ENCODE measurements around the gene ZNF195.

ZNF195 gene

DNA sequence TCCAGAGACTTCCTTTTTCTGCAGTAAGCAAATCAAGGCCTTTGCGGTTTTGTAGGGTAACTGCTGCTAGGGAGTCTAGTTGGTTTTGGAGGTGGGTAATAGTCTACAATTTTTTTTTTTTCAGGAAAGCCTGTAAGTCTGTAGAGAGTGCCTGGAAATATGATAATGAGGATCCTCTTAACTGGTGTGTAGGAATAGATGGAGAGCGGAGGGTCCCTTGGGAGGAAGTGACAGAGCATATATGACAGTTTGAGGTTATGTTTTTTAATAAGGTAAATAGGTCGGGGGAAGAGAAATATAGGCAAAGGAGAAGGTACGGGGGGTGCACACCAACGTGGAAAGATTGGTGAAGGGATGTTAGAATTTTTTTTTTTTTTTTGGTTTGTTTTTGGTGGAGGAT lies 25.9 kb downstream of the ZNF195 start:
- no peak overlapping the region for H3K27ac Mint-ChIP-seq
- peaks cover 5% of the 10 kb centered on the region for H3K27me3 Mint-ChIP-seq (ENCODE audit: low read depth, poor library complexity)
- H3K36me3 Mint-ChIP-seq (ENCODE audit: low read depth), result peaks cover 15% of the 10 kb centered on the region
- H3K4me1 Mint-ChIP-seq, result no peaks in the 10 kb centered on the region
- peaks cover 21% of the 10 kb centered on the region for H3K9me3 Mint-ChIP-seq
- H3K4me3 Mint-ChIP-seq, result no peak overlapping the region
- TF ChIP-seq, protein P1, sequence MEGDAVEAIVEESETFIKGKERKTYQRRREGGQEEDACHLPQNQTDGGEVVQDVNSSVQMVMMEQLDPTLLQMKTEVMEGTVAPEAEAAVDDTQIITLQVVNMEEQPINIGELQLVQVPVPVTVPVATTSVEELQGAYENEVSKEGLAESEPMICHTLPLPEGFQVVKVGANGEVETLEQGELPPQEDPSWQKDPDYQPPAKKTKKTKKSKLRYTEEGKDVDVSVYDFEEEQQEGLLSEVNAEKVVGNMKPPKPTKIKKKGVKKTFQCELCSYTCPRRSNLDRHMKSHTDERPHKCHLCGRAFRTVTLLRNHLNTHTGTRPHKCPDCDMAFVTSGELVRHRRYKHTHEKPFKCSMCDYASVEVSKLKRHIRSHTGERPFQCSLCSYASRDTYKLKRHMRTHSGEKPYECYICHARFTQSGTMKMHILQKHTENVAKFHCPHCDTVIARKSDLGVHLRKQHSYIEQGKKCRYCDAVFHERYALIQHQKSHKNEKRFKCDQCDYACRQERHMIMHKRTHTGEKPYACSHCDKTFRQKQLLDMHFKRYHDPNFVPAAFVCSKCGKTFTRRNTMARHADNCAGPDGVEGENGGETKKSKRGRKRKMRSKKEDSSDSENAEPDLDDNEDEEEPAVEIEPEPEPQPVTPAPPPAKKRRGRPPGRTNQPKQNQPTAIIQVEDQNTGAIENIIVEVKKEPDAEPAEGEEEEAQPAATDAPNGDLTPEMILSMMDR (IDR thresholded peaks at IDR 0.05), result no peak
- no peak for DNase-seq

DNA sequence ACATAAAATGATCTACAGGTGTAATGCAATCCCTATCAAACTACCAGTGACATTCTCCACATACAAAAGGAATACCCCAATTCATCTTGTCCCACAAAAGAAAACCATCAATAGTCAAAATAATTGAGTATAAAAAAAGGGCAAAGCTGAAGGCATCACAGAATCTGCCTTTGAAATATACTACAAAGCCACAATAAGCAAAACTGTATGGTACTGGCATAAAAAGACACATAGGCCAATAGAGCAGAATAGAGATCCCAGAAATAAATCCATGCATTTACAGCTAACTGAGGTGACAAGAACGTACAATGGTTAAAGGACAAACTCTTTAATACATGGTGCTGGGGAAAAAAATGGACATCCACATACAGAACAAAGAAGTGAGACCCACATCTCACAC lies 31.8 kb downstream of the ZNF195 start:
- peaks cover 6% of the 10 kb centered on the region for H3K27me3 Mint-ChIP-seq (ENCODE audit: low read depth, poor library complexity)
- TF ChIP-seq, protein P1 (IDR thresholded peaks at IDR 0.05), result no peak
- no peak overlapping the region for H3K27ac Mint-ChIP-seq
- peaks cover 46% of the 10 kb centered on the region for H3K9me3 Mint-ChIP-seq
- DNase-seq, result no peak
- no peak overlapping the region for H3K4me3 Mint-ChIP-seq
- H3K36me3 Mint-ChIP-seq (ENCODE audit: low read depth), result peaks cover 37% of the 10 kb centered on the region
- no peaks in the 10 kb centered on the region for H3K4me1 Mint-ChIP-seq

DNA sequence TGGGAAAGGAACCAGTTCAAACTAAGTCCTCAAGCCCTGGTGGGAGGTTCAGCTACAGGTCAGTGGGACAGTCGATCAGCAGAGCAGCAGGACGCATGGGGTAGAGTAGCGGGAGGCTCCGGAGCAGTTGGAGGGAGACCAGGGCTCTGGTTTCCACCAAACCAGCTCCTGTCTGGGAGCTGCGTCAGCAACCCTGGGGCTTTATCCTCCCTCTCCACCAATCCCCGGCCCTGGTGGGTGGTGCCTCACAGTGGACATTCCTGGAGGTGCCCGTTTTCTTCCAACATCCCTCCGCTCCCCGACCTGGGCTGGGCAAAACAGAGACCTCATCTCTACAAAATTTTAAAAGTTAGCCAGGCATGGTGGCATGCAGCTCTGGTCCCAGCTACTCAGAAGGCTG lies 32.4 kb downstream of the ZNF195 start:
- Mint-ChIP-seq H3K4me3 (no peak overlapping the region), H3K4me1 (no peaks in the 10 kb centered on the region), H3K27me3 (ENCODE audit: low read depth, poor library complexity) (peaks cover 6% of the 10 kb centered on the region), H3K36me3 (ENCODE audit: low read depth) (peaks cover 37% of the 10 kb centered on the region), H3K27ac (no peak overlapping the region), H3K9me3 (peaks cover 46% of the 10 kb centered on the region)
- no peak for DNase-seq
- TF ChIP-seq, protein P1 (IDR thresholded peaks at IDR 0.05), result no peak

DNA sequence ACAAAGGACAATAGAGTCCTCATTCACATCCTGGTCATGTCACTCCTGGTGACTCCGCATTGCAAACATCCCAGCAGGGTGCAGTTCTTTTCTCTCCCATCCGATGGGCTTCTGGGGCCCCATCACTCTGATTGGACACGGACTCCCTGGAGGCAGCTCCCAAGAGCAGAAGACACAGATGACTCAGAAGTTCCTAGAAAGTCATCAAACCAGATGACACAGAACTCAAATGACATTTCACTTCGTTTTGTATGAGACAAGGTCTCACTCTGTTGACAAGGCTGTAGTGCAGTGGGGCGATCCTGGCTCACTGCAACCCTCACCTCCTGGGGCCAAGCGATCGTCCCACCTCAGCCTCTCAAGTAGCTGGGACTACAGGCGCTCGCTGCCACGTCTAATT lies 33.2 kb downstream of the ZNF195 start:
- Mint-ChIP-seq H3K9me3 (peaks cover 43% of the 10 kb centered on the region), H3K27me3 (ENCODE audit: low read depth, poor library complexity) (peaks cover 11% of the 10 kb centered on the region), H3K4me3 (no peak overlapping the region), H3K4me1 (peaks cover 5% of the 10 kb centered on the region), H3K27ac (no peak overlapping the region), H3K36me3 (ENCODE audit: low read depth) (peaks cover 33% of the 10 kb centered on the region)
- DNase-seq, result no peak
- TF ChIP-seq, protein P1 (IDR thresholded peaks at IDR 0.05), result no peak

DNA sequence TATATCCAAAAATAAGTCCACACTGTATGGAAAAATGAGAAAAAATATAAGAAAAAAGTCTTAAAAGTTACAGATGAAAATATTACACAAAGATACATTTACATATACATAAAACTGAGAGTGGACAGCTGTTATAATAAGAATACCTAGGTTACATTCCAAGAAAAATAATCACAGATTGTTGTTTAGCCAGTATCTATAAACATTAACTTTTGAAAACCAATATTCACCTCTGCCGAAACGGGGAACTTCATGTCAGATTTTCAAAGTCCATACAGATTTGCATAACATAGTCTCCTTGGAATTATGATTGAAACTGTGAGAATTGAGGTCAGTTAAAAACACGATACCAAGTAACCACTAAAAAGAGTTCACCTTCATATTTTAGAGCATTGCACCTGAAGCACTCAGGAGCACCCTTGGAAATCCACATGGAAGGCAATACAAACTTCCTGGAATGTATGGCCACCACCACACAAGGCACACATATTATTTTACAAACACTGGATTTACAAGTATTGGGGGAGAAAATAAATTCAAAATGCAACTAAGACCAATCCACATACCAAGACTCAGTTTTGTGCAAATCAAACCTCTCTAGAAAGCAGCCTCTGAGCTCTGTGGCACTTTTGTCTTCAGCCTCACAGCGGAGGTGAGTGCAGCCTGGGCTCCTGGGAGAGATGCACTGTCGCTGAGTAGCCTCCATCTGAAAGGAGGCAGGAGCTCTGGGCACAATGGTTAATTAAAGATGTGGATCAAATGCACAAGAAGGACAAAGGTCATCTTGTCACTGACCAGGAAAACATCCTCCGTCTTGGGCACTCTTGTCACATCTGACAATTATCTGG lies 34.4 kb downstream of the ZNF195 start:
- H3K27me3 Mint-ChIP-seq (ENCODE audit: low read depth, poor library complexity), result peaks cover 22% of the 10 kb centered on the region
- TF ChIP-seq, protein P1 (IDR thresholded peaks at IDR 0.05), result no peak
- H3K27ac Mint-ChIP-seq, result no peak overlapping the region
- peaks cover 6% of the 10 kb centered on the region for H3K4me1 Mint-ChIP-seq
- no peak overlapping the region for H3K4me3 Mint-ChIP-seq
- no peak for DNase-seq
- H3K9me3 Mint-ChIP-seq, result peaks cover 36% of the 10 kb centered on the region
- H3K36me3 Mint-ChIP-seq (ENCODE audit: low read depth), result peaks cover 26% of the 10 kb centered on the region

DNA sequence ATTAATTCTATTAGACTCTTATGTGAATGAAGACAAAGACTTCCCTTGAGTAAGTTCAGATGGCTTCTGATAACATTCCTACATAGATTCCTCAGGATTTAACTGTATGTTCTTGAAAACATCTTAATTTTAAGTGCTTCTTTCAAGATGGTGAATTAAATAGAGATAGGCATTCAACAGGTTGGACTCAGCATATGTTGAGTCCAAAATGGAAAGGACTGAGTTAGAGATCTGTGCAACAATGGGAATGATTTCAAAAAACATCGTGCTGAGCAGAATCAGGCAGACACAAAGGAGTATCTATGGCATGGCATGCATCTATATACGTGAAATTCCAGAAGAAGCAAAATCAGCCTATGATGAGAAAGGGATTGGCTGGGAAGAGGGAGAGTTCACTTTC lies 36.2 kb downstream of the ZNF195 start:
- Mint-ChIP-seq H3K9me3 (peaks cover 26% of the 10 kb centered on the region), H3K27me3 (ENCODE audit: low read depth, poor library complexity) (peaks cover 31% of the 10 kb centered on the region), H3K27ac (no peak overlapping the region), H3K4me3 (no peak overlapping the region), H3K36me3 (ENCODE audit: low read depth) (peaks cover 26% of the 10 kb centered on the region), H3K4me1 (peaks cover 6% of the 10 kb centered on the region)
- TF ChIP-seq, protein P1 (IDR thresholded peaks at IDR 0.05), result no peak
- no peak for DNase-seq
